ENCODE measurements around the gene LCN6. TPM values are rescaled to one million over a fixed set of nuclear protein-coding genes. Genes with fewer than 3 reads are reported as not detected.

Gene LCN6
- total and polyA plus RNA-seq, 9 of the 15 experiments (the other 6 are each of a cell fraction or from before 2014, with no cell fraction given) = 0.10 to 0.45 (median 0.37) TPM; not detected in 5

GRCh38 chr9:136719195-136719880, 29.0 kb downstream of the LCN6 start (continued):
- TF ChIP-seq RBM25 (IDR thresholded peaks at IDR 0.05; ENCODE audit: low read depth, low read length, severe bottlenecking) (no peak), KDM1A (IDR thresholded peaks at IDR 0.05) (no peak), POLR2G (IDR thresholded peaks at IDR 0.05; ENCODE audit: low read depth, low read length) (peak; percentile 68; the same call in 1 of the 2 replicates), SNIP1 (IDR thresholded peaks at IDR 0.05; ENCODE audit: low read depth) (no peak), ZNF764 (CRISPR knock-in tag; IDR thresholded peaks at IDR 0.05; ENCODE audit: low read depth) (no peak), ZNF778 (CRISPR knock-in tag; IDR thresholded peaks at IDR 0.05) (no peak)

DNA sequence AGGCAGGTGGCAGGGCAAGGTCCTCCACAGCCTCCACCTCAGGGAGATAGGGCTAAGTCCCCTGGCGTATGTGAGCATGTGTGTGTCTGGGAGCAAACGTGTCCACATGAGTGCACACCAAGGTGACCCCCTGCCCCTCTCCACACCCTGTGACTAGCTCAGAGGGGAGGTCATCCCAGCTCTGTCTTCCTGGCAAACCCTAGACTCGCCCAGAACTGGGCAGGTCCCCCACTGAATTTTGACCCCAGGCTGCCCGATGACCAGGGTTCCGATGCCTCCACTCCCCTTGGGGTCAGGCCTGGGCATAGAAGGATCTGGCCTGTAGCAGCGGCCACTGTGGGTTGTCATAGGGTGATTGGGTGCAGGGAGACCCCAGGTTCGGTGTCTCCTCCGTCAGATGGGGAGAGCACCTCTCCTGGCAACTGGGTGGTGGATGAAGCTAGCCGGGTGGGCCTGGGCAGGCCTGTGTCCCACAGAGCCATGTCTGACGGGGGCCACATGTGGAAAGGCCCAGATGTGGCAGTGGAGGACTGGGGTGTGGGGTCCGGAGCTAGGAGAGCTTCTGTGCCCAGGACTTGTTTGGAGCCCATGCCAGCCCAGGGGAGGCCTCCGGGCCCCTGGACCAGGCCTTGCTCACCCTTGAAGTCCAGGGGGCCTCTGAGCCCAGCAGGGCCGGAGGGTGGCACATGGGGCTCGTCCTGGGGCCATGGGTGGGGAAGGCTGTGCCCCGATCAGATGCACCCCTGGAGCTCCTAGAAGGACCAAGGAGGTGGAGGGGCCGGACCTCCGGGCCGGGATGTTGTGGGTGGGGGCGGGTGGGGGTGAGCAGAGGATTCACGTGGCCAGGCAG, 29.8 kb downstream of the LCN6 start:
- CTCF ChIA-PET (ENCODE audit: low intra/inter-chr PET ratio) = no interaction called here
- H3K36me3 ChIP-seq (ENCODE audit: control insufficient read depth, insufficient read depth, low read length) = peaks cover 33% of the 10 kb centered on the region; the same call in 2 of the 3 replicates
- peak overlapping the region in 1 of 2 experiments; percentile 43; a peak in 1 of 4 replicates for H3K9ac ChIP-seq (ENCODE audit: insufficient read depth in 1 of 2, low read depth in 2 of 2, low read length in 2 of 2)
- no peaks in the 10 kb centered on the region for H3K27me3 ChIP-seq (ENCODE audit: control insufficient read depth in 2 of 2, insufficient read depth in 2 of 2, low read length in 2 of 2)
- intact Hi-C loops (cut with micrococcal nuclease) (no loop called here), in situ Hi-C loops (cut with MboI) (no loop called here)
- no TSS peak for BruUV-seq (replicated peaks)
- no peaks in the 10 kb centered on the region for H3K9me3 ChIP-seq (replicated peaks; ENCODE audit: control insufficient read depth, insufficient read depth, low read depth, low read length)
- WGBS (ENCODE audit: insufficient coverage, low coverage, missing lambda C conversion rate) = 73% methylated on average over 20 of the region's 20 CpGs
- H2AFZ ChIP-seq (ENCODE audit: low read depth, low read length) = no peak overlapping the region
- FAIRE-seq (no peak), DNase-seq (ENCODE audit: extremely low read depth in 1 of 4, low spot score in 3 of 4) (no peak), ATAC-seq (no peak)
- H3K4me3 ChIP-seq = no peak overlapping the region
- peaks cover 2 to 83% of the 10 kb centered on the region in 2 experiments; a peak in 3 of 5 replicates for H3K4me1 ChIP-seq (replicated peaks in 1 of 2; ENCODE audit: control insufficient read depth in 2 of 2, insufficient read depth in 2 of 2, low read length in 2 of 2)
- TF ChIP-seq MAX (CRISPR knock-in tag; IDR thresholded peaks at IDR 0.05) (no peak), SMARCB1 (IDR thresholded peaks at IDR 0.05; ENCODE audit: insufficient read length, low read depth) (no peak)
- H3K4me2 ChIP-seq (ENCODE audit: insufficient read depth, low read length) = no peak overlapping the region
- H3K79me2 ChIP-seq (ENCODE audit: control insufficient read depth, insufficient read depth, low read length) = peaks cover 10% of the 10 kb centered on the region
- H3K27ac ChIP-seq (ENCODE audit: extremely low read depth, low read depth, low read length) = no peak overlapping the region
- H3K9me1 ChIP-seq (ENCODE audit: control insufficient read depth, insufficient read depth, low read length) = no peaks in the 10 kb centered on the region
- H4K20me1 ChIP-seq (replicated peaks; ENCODE audit: control insufficient read depth, insufficient read depth, low read length) = peaks cover 21% of the 10 kb centered on the region
- POLR2A ChIA-PET = interaction anchor here (0.7 to 3.7 kb wide), 4 partner anchors 9 to 33 kb away, joined by 3 to 31 read pairs (median 4); no protein-coding TSS in a partner anchor

Measured in K562 (cell line).